IMR-90 (cell line): ENCODE results near the gene OPRL1. TPM values are rescaled to one million over a fixed set of nuclear protein-coding genes. Genes with fewer than 3 reads are reported as not detected.

Experiments
- ATAC-seq: fragments of 200-7000 bp; cut with Tn5 transposase; 2 replicates; pipeline ENCODE4 v1.9.1; 2020; ENCODE audit warnings: low read depth, mild to moderate bottlenecking, moderate library complexity
- BruUV-seq: library from RNA; stranded (reverse); fragments of 400-500 nt; replicated peaks from 2 replicates; lab custom pipeline; 2021; lab: Mats Ljungman, UMichigan
- CTCF ChIA-PET: fragments of 300-600 bp; formaldehyde crosslinking; extraction: SDS; loops from one replicate; lab custom pipeline; 2021; ENCODE audit warnings: antibody characterized with exemption; lab: Yijun Ruan, JAX
- POLR2A ChIA-PET: fragments of 300-600 bp; sonication (Branson Sonifier 250); formaldehyde crosslinking; loops from one replicate; lab custom pipeline; 2022; ENCODE audit warnings: antibody characterized with exemption; ENCODE audit not compliant: unreplicated experiment; lab: Charles Lee
- DNase-seq: peaks from one replicate; pipeline ENCODE4 v3.0.0; 2013
- H2AFZ ChIP-seq: replicated peaks from 2 replicates; pipeline ENCODE3; 2013; ENCODE audit warnings: low read length, mild to moderate bottlenecking; ENCODE audit not compliant: poor library complexity
- H2AK5ac ChIP-seq: 2 replicates; pipeline ENCODE4 v1.6.1; 2013; ENCODE audit warnings: low read depth, low read length, inconsistent platforms
- H2AK9ac ChIP-seq: replicated peaks from 2 replicates; pipeline ENCODE3; 2013; ENCODE audit warnings: mild to moderate bottlenecking, low read depth, low read length, moderate library complexity; ENCODE audit not compliant: poor library complexity
- H2BK120ac ChIP-seq: 2 replicates; pipeline ENCODE4 v1.6.1; 2013; ENCODE audit warnings: low read depth, low read length, inconsistent platforms
- H2BK15ac ChIP-seq: 3 replicates; pipeline ENCODE4 v1.6.1; 2013; ENCODE audit warnings: low read depth, low read length, inconsistent platforms
- H2BK20ac ChIP-seq: 2 replicates; pipeline ENCODE4 v1.6.1; 2013; ENCODE audit warnings: low read depth, mild to moderate bottlenecking, inconsistent platforms, low read length, moderate library complexity
- H2BK5ac ChIP-seq: 2 replicates; pipeline ENCODE4 v1.6.1; 2013; ENCODE audit warnings: mild to moderate bottlenecking, low read depth, low read length, inconsistent platforms; ENCODE audit not compliant: poor library complexity, severe bottlenecking
- H3K14ac ChIP-seq: replicated peaks from 2 replicates; pipeline ENCODE4 v1.6.1; 2013; ENCODE audit warnings: low read depth, low read length, inconsistent platforms
- H3K18ac ChIP-seq: 2 replicates; pipeline ENCODE4 v1.6.1; 2013; ENCODE audit warnings: low read depth, low read length, control low read depth
- H3K23ac ChIP-seq: 2 replicates; pipeline ENCODE4 v1.6.1; 2013; ENCODE audit warnings: low read depth, low read length, inconsistent platforms
- H3K27ac ChIP-seq: 2 replicates; pipeline ENCODE4 v1.5.1; 2013; ENCODE audit warnings: mild to moderate bottlenecking, control low read depth, low read length; ENCODE audit not compliant: insufficient read depth
- H3K27me3 ChIP-seq: 2 replicates; pipeline ENCODE4 v1.6.1; 2013; ENCODE audit warnings: low read length; ENCODE audit not compliant: control insufficient read depth, insufficient read depth
- H3K36me3 ChIP-seq: 2 replicates; pipeline ENCODE4 v1.6.1; 2013; ENCODE audit warnings: low read length, mixed read lengths; ENCODE audit not compliant: control insufficient read depth, insufficient read depth
- H3K4ac ChIP-seq: 2 replicates; pipeline ENCODE4 v1.6.1; 2013; ENCODE audit warnings: low read depth, low read length, inconsistent platforms
- H3K4me1 ChIP-seq: 2 replicates; pipeline ENCODE4 v1.6.1; 2013; ENCODE audit warnings: low read length, mixed read lengths; ENCODE audit not compliant: control insufficient read depth, insufficient read depth
- H3K4me2 ChIP-seq: 2 replicates; pipeline ENCODE4 v1.6.1; 2013; ENCODE audit warnings: low read depth, mild to moderate bottlenecking, control low read depth, low read length, moderate library complexity
- H3K4me3 ChIP-seq: 2 replicates; pipeline ENCODE4 v1.5.1; 2013; ENCODE audit warnings: low read depth, mild to moderate bottlenecking, control low read depth, low read length, moderate library complexity; ENCODE audit not compliant: insufficient read depth
- H3K56ac ChIP-seq: 2 replicates; pipeline ENCODE4 v1.6.1; 2013; ENCODE audit warnings: low read length, inconsistent platforms; ENCODE audit not compliant: insufficient read depth; ENCODE audit errors: extremely low read depth
- H3K79me1 ChIP-seq, 2 experiments: 2 replicates each; pipeline ENCODE4 v1.6.1; 2013; ENCODE audit warnings: low read length in 2 of 2, inconsistent platforms in 1 of 2, low read depth in 1 of 2
- H3K9ac ChIP-seq: 2 replicates; pipeline ENCODE4 v1.6.1; 2013; ENCODE audit warnings: low read depth, low read length, control low read depth
- H3K9me1 ChIP-seq: 2 replicates; pipeline ENCODE4 v1.6.1; 2013; ENCODE audit warnings: low read length, inconsistent platforms; ENCODE audit not compliant: insufficient read depth
- H3K9me3 ChIP-seq: 2 replicates; pipeline ENCODE4 v1.6.1; 2013; ENCODE audit warnings: low read length; ENCODE audit not compliant: control insufficient read depth, insufficient read depth
- H4K20me1 ChIP-seq: 2 replicates; pipeline ENCODE4 v1.6.1; 2013; ENCODE audit warnings: low read length, inconsistent platforms; ENCODE audit not compliant: insufficient read depth
- H4K5ac ChIP-seq: 2 replicates; pipeline ENCODE4 v1.6.1; 2013; ENCODE audit warnings: mild to moderate bottlenecking, low read depth, low read length, control low read depth
- H4K8ac ChIP-seq, 2 experiments: 2 replicates each; pipeline ENCODE4 v1.6.1; 2013; ENCODE audit warnings: low read depth in 2 of 2, low read length in 2 of 2, control low read depth in 1 of 2, inconsistent platforms in 1 of 2
- H4K91ac ChIP-seq: 2 replicates; pipeline ENCODE4 v1.6.1; 2013; ENCODE audit warnings: low read depth, low read length, inconsistent platforms; ENCODE audit not compliant: insufficient read depth
- BHLHE40 ChIP-seq: fragments of 150-350 bp; IDR thresholded peaks from 2 replicates; pipeline ENCODE4 v1.6.1; 2016; ENCODE audit warnings: mild to moderate bottlenecking, low read depth, low read length
- CEBPB ChIP-seq: IDR thresholded peaks from 2 replicates; pipeline ENCODE4 v1.6.1; 2012; ENCODE audit warnings: low read depth, low read length, improper control_type of control experiment
- CHD1 ChIP-seq: IDR thresholded peaks from 2 replicates; pipeline ENCODE4 v1.6.1; 2012; ENCODE audit warnings: low read depth, low read length, improper control_type of control experiment
- ELK1 ChIP-seq: fragments of 150-350 bp; IDR thresholded peaks from 2 replicates; pipeline ENCODE4 v1.6.1; 2016; ENCODE audit warnings: low read depth, mild to moderate bottlenecking, low read length, moderate library complexity, borderline replicate concordance
- MAZ ChIP-seq: IDR thresholded peaks from 2 replicates; pipeline ENCODE4 v1.6.1; 2012; ENCODE audit warnings: low read depth, mild to moderate bottlenecking, low read length, improper control_type of control experiment, moderate library complexity, borderline replicate concordance
- MXI1 ChIP-seq: IDR thresholded peaks from 2 replicates; pipeline ENCODE4 v1.6.1; 2012; ENCODE audit warnings: low read depth, mild to moderate bottlenecking, low read length, moderate library complexity, borderline replicate concordance
- POLR2A ChIP-seq: IDR thresholded peaks from 2 replicates; pipeline ENCODE4 v1.6.1; 2012; ENCODE audit warnings: mild to moderate bottlenecking, low read depth, low read length
- RAD21 ChIP-seq: IDR thresholded peaks from 2 replicates; pipeline ENCODE4 v1.6.1; 2012; ENCODE audit warnings: low read length, improper control_type of control experiment
- RFX5 ChIP-seq: IDR thresholded peaks from 2 replicates; pipeline ENCODE4 v1.8.0; 2012; ENCODE audit warnings: low read depth, mild to moderate bottlenecking, low read length, moderate library complexity
- USF2 ChIP-seq: fragments of 150-350 bp; IDR thresholded peaks from 2 replicates; pipeline ENCODE4 v1.6.1; 2017; ENCODE audit warnings: mild to moderate bottlenecking, antibody characterized with exemption, low read length, low read depth
- WGBS, 2 experiments: methylation state at CpG; one replicate each; pipeline versions ENCODE4 v1.1.5 to v1.1.7; 2013; ENCODE audit warnings: missing lambda C conversion rate in 2 of 2; ENCODE audit not compliant: insufficient read length in 1 of 2; ENCODE audit errors: extremely low coverage in 2 of 2; 5-methylcytosine and 5-hydroxymethylcytosine counted together
- dilution Hi-C: fragments of 300-500 bp; cut with HindIII; formaldehyde crosslinking; loops from one replicate; pipeline ENCODE4 v1.14.3; 2018; ENCODE audit warnings: low sequenced_read_pairs; ENCODE audit not compliant: unreplicated experiment
- in situ Hi-C: fragments of 300-500 bp; cut with MboI; formaldehyde crosslinking; loops from 3 replicates; pipeline ENCODE4 v1.14.3; 2019; ENCODE audit warnings: low sequenced_read_pairs, inconsistent platforms, mixed read lengths
- intact Hi-C: fragments of 100-400 bp; cut with micrococcal nuclease; formaldehyde crosslinking; loops from 2 replicates; pipeline ENCODE4 v1.10.0; 2022
- polyA plus RNA-seq, 3 experiments: library from polyadenylated mRNA; depleted of rRNA; stranded (reverse); fragments of >200 nt; gene quantifications; 2 replicates each; pipeline ENCODE4 v1.2.3, GENCODE V29; 2012; ENCODE audit warnings: low replicate concordance in 1 of 3
- total RNA-seq: library from RNA; depleted of rRNA; stranded (reverse); fragments of >200 nt; gene quantifications from 2 replicates; pipeline ENCODE4 v1.2.3, GENCODE V29; 2012
- TF ChIP-seq, protein P1 (sequence below): conservative IDR thresholded peaks from 2 replicates; pipeline ENCODE4 v1.5.1; 2012; ENCODE audit warnings: mild to moderate bottlenecking, low read depth, low read length, improper control_type of control experiment

OPRL1 gene
- total and polyA plus RNA-seq, 2 of the 4 experiments (the other 2 are of a cell fraction): 0.36 to 1.2 TPM

- dilution Hi-C loops (no loop called here), intact Hi-C loops (no loop called here), in situ Hi-C loops (no loop called here)
- Histone ChIP-seq H3K36me3 (no peaks in the 10 kb centered on the region), H3K4ac (no peak overlapping the region), H2BK20ac (no peak overlapping the region), H3K18ac (no peak overlapping the region), H3K79me1 (no peaks in the 10 kb centered on the region), H3K9ac (no peak overlapping the region), H3K4me3 (no peak overlapping the region), H3K23ac (no peak overlapping the region), H2AK5ac (no peak overlapping the region), H4K5ac (no peak overlapping the region), H3K56ac (no peak overlapping the region), H2BK120ac (no peak overlapping the region), H3K4me1 (no peaks in the 10 kb centered on the region; the same call in 1 of the 2 replicates), H2AFZ (no peak overlapping the region), H4K20me1 (no peaks in the 10 kb centered on the region), H3K9me3 (no peaks in the 10 kb centered on the region), H2BK5ac (no peak overlapping the region), H3K9me1 (no peaks in the 10 kb centered on the region), H2BK15ac (no peak overlapping the region), H3K4me2 (no peak overlapping the region), H3K27me3 (peaks cover 57% of the 10 kb centered on the region), H3K27ac (no peak overlapping the region), H2AK9ac (peak overlapping the region; percentile 42), H4K91ac (no peak overlapping the region), H3K14ac (no peak overlapping the region), H4K8ac (no peak overlapping the region)
- WGBS, 2 experiments: 52% methylated on average over 2 of the region's 11 CpGs; no CpG with 5 or more reads in 1 of the 2 experiments
- no peak for DNase-seq
- CTCF ChIA-PET: no interaction called here
- ATAC-seq: no peak
- POLR2A ChIA-PET: no interaction called here
- no TSS peak for BruUV-seq
- TF ChIP-seq MXI1 (no peak), ELK1 (no peak), USF2 (no peak), CEBPB (no peak), CHD1 (no peak), RFX5 (no peak), MAZ (no peak), RAD21 (no peak), BHLHE40 (no peak), POLR2A (no peak)
- TF ChIP-seq, protein P1, sequence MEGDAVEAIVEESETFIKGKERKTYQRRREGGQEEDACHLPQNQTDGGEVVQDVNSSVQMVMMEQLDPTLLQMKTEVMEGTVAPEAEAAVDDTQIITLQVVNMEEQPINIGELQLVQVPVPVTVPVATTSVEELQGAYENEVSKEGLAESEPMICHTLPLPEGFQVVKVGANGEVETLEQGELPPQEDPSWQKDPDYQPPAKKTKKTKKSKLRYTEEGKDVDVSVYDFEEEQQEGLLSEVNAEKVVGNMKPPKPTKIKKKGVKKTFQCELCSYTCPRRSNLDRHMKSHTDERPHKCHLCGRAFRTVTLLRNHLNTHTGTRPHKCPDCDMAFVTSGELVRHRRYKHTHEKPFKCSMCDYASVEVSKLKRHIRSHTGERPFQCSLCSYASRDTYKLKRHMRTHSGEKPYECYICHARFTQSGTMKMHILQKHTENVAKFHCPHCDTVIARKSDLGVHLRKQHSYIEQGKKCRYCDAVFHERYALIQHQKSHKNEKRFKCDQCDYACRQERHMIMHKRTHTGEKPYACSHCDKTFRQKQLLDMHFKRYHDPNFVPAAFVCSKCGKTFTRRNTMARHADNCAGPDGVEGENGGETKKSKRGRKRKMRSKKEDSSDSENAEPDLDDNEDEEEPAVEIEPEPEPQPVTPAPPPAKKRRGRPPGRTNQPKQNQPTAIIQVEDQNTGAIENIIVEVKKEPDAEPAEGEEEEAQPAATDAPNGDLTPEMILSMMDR: no peak
These were observed 28.8 kb upstream of the OPRL1 start for GRCh38 chr20:64051033-64051452.
